Activated CD4-positive, alpha-beta T cell treated with anti-CD3 and anti-CD28 coated beads for 1 hour (primary cell): ENCODE measurements around the gene PRKAR1B.

ENCODE experiments used
- DNase-seq: peaks from one replicate; pipeline ENCODE4 v3.0.0-alpha.2; 2020

The PRKAR1B gene

GRCh38 chr7:716636-717035 lies 10.4 kb downstream of the PRKAR1B start:
- DNase-seq: no peak

GRCh38 chr7:716222-716621 lies 10.9 kb downstream of the PRKAR1B start:
- no peak for DNase-seq

- DNase-seq: no peak
These were observed 12.8 kb downstream of the PRKAR1B start for GRCh38 chr7:714251-714671.

GRCh38 chr7:713488-714230 lies 13.4 kb downstream of the PRKAR1B start:
- DNase-seq: no peak

- no peak for DNase-seq
These were observed 14.0 kb downstream of the PRKAR1B start for GRCh38 chr7:713139-713457.

- DNase-seq: no peak
These were observed 14.5 kb downstream of the PRKAR1B start for GRCh38 chr7:712381-713138.

- DNase-seq: no peak
These were observed 15.1 kb downstream of the PRKAR1B start for GRCh38 chr7:711922-712380.

GRCh38 chr7:711093-711921 lies 15.8 kb downstream of the PRKAR1B start:
- no peak for DNase-seq

- DNase-seq: no peak
These were observed 16.9 kb downstream of the PRKAR1B start for GRCh38 chr7:710161-710560.

GRCh38 chr7:707296-708000 lies 19.6 kb downstream of the PRKAR1B start:
- DNase-seq: no peak

GRCh38 chr7:706721-707120 lies 20.4 kb downstream of the PRKAR1B start:
- DNase-seq: no peak

GRCh38 chr7:703049-703448 lies 24.0 kb downstream of the PRKAR1B start:
- DNase-seq: no peak

- DNase-seq: no peak
These were observed 25.9 kb downstream of the PRKAR1B start for GRCh38 chr7:701086-701671.

- no peak for DNase-seq
These were observed 27.5 kb downstream of the PRKAR1B start for GRCh38 chr7:699476-700170.

GRCh38 chr7:698515-699475 lies 28.3 kb downstream of the PRKAR1B start:
- no peak for DNase-seq

- DNase-seq: no peak
These were observed 30.1 kb downstream of the PRKAR1B start for GRCh38 chr7:696812-697551.

GRCh38 chr7:696426-696811 lies 30.7 kb downstream of the PRKAR1B start:
- no peak for DNase-seq

GRCh38 chr7:693280-693679 lies 33.8 kb downstream of the PRKAR1B start:
- DNase-seq: no peak

GRCh38 chr7:691361-692045 lies 35.6 kb downstream of the PRKAR1B start:
- no peak for DNase-seq
